Natural killer cell (primary cell): Measurements from ENCODE around the gene PKMYT1. TPM values are rescaled to one million over a fixed set of nuclear protein-coding genes. Genes with fewer than 3 reads are reported as not detected.
A peak's percentile ranks its signal among the peaks of the same experiment; 100 is the strongest.

ENCODE experiments used
- ATAC-seq, 3 donors: fragments of 150-1000 bp in 2 of 3; fragments of 200-7000 bp in 1 of 3; cut with Tn5 transposase; 1 replicate in 1 of 3; 2 replicates in 2 of 3; pipeline ENCODE4 v1.10.0; 2021; ENCODE audit warnings: mild to moderate bottlenecking in 2 of 3, moderate library complexity in 2 of 3
- DNase-seq, 2 donors: peaks; one replicate each; pipeline versions ENCODE4 v3.0.0 to v3.0.0-alpha.2; 2013 to 2021; ENCODE audit warnings: mixed read lengths in 1 of 2
- H3K27ac ChIP-seq: one replicate; pipeline ENCODE4 v1.5.1; 2013; ENCODE audit warnings: mild to moderate bottlenecking, low read length
- H3K27me3 ChIP-seq: one replicate; pipeline ENCODE4 v1.6.1; 2013; ENCODE audit warnings: low read length; ENCODE audit not compliant: control insufficient read depth, insufficient read depth
- H3K36me3 ChIP-seq: one replicate; pipeline ENCODE4 v1.6.1; 2013; ENCODE audit warnings: low read length; ENCODE audit not compliant: control insufficient read depth, insufficient read depth
- H3K4me1 ChIP-seq: one replicate; pipeline ENCODE4 v1.6.1; 2013; ENCODE audit warnings: low read length; ENCODE audit not compliant: control insufficient read depth, insufficient read depth
- H3K4me3 ChIP-seq: one replicate; pipeline ENCODE4 v1.5.1; 2013; ENCODE audit warnings: low read length
- H3K9me3 ChIP-seq: one replicate; pipeline ENCODE4 v1.6.1; 2013; ENCODE audit warnings: low read length; ENCODE audit not compliant: control insufficient read depth, insufficient read depth
- H3K27ac Mint-ChIP-seq, 2 donors: one replicate each; pipeline ENCODE4 v1.8.0; 2022; ENCODE audit warnings: mild to moderate bottlenecking in 2 of 2, mixed read lengths in 2 of 2, moderate library complexity in 1 of 2
- H3K27me3 Mint-ChIP-seq, 2 donors: one replicate each; pipeline ENCODE4 v1.8.0; 2022; ENCODE audit warnings: low read depth in 2 of 2, mixed read lengths in 2 of 2
- H3K36me3 Mint-ChIP-seq: one replicate; pipeline ENCODE4 v1.8.0; 2022; ENCODE audit warnings: mixed read lengths
- H3K4me1 Mint-ChIP-seq, 2 donors: one replicate each; pipeline ENCODE4 v1.8.0; 2022; ENCODE audit warnings: mixed read lengths in 2 of 2
- H3K4me3 Mint-ChIP-seq: one replicate; pipeline ENCODE4 v1.8.0; 2022; ENCODE audit warnings: mild to moderate bottlenecking, moderate library complexity, mixed read lengths
- H3K9me3 Mint-ChIP-seq, 2 donors: one replicate each; pipeline ENCODE4 v1.8.0; 2022; ENCODE audit warnings: mixed read lengths in 2 of 2
- WGBS: methylation state at CpG from one replicate; pipeline ENCODE4 v1.1.7; 2013; ENCODE audit warnings: missing lambda C conversion rate; ENCODE audit not compliant: insufficient coverage; 5-methylcytosine and 5-hydroxymethylcytosine counted together
- intact Hi-C: fragments of 100-400 bp; cut with micrococcal nuclease; formaldehyde crosslinking; loops from one replicate; pipeline ENCODE4 v1.14.2; 2022
- total RNA-seq, 4 donors: library from RNA; stranded (reverse); fragments of 120-200 nt in 1 of 4; gene quantifications; one replicate each; pipeline versions ENCODE4 v1.2.3 to v1.2.4, GENCODE V29; 2013 to 2022
- TF ChIP-seq, protein P1 (sequence below): fragments of 200-600 bp; IDR thresholded peaks from one replicate; pipeline ENCODE4 v1.8.0; 2022; ENCODE audit warnings: antibody characterized with exemption

The PKMYT1 gene
- total RNA-seq, 3 donors from 2014 or later (not counting 1 experiment from before 2014, with no cell fraction given) = 2.6 to 5.9 (median 3.5) TPM

DNA sequence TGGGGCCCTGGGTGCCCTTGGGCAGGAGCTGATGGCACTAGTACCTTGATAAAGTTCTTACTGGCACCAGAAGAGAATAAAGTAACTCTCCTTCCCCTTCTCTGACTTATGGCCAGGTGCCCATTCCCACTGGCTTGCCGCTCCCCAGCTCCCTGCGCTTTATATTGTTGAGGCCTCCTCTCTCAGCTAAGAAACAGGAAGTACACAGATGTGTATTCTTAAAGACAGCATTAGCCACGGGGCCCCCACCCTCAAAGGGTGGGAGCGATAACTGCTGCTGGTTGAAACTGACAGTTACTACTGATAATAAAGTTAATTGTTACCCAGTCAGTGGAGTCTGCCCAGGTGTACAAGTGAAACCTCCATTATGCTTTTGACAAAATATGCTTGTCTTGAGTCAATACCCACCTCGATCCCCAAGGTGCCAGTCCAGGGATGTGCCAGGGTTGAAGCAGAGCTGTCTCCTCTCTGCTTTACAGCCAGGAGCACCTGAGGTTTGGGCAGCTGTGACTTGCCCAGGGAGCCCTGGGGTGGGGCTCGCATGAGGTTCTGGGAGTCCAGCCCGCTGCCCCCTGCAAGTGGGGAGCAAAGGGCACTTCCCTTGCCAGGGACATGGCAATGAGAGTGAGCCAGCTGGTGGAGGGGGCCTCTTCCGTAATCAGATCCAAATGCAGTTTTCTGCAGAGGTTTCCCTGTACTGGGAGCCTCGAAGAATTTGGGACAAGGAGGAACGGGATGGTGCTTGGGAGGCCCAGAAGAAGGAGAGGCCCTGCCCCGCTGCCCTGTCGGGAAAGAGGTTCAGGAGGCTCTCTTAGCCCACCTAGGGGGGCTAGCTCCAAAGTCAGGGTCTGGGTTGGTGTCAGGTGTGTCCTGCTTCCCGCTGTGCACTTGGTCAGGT lies 27.1 kb upstream of the PKMYT1 start:
- ATAC-seq = no peak
- no peaks in the 10 kb centered on the region for H3K36me3 ChIP-seq
- no peaks in the 10 kb centered on the region for H3K36me3 Mint-ChIP-seq
- H3K9me3 ChIP-seq = no peaks in the 10 kb centered on the region
- peaks cover 34% of the 10 kb centered on the region for H3K4me1 ChIP-seq
- WGBS = 39% methylated on average over 13 of the region's 13 CpGs
- no peak overlapping the region for H3K4me3 ChIP-seq
- peak in 1 of 2 donors; percentile 18 for DNase-seq
- no peaks in the 10 kb centered on the region for H3K27me3 ChIP-seq
- no peak overlapping the region for H3K27ac Mint-ChIP-seq
- intact Hi-C loops = no loop called here
- peaks cover 5 to 25% of the 10 kb centered on the region in 2 donors for H3K4me1 Mint-ChIP-seq
- H3K4me3 Mint-ChIP-seq = peak overlapping the region; percentile 59
- H3K9me3 Mint-ChIP-seq = no peaks in the 10 kb centered on the region
- peaks cover 0 to 3% of the 10 kb centered on the region in 2 donors for H3K27me3 Mint-ChIP-seq
- H3K27ac ChIP-seq = no peak overlapping the region
- TF ChIP-seq, protein P1, sequence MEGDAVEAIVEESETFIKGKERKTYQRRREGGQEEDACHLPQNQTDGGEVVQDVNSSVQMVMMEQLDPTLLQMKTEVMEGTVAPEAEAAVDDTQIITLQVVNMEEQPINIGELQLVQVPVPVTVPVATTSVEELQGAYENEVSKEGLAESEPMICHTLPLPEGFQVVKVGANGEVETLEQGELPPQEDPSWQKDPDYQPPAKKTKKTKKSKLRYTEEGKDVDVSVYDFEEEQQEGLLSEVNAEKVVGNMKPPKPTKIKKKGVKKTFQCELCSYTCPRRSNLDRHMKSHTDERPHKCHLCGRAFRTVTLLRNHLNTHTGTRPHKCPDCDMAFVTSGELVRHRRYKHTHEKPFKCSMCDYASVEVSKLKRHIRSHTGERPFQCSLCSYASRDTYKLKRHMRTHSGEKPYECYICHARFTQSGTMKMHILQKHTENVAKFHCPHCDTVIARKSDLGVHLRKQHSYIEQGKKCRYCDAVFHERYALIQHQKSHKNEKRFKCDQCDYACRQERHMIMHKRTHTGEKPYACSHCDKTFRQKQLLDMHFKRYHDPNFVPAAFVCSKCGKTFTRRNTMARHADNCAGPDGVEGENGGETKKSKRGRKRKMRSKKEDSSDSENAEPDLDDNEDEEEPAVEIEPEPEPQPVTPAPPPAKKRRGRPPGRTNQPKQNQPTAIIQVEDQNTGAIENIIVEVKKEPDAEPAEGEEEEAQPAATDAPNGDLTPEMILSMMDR = no peak

DNA sequence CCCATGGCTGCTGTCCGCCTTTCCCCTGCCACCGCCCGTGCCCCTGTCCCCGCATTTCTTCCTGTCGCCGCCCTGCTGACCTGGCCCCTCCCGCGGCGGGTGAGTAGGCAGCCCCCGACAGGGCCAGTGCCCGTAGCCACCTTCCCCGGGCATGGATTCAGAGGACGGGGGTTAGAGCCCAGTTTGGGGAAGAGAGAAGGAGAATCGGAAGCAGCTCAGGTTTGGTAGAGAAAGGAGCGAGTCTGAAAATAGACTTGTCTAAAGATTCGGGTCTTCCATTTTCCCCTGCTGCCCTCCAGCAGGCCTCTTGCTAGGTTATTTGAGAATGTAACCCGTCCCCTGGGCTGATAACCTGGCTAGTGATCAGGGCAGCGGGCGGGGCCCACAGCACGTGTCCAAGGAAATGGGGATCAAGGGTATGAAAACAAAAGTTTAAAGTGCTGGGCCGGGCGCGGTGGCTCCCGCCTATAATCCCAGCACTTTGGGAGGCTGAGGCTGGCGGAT lies 24.6 kb upstream of the PKMYT1 start:
- Mint-ChIP-seq H3K4me3 (peak overlapping the region; percentile 78), H3K27me3 (peaks cover 0 to 3% of the 10 kb centered on the region in 2 donors), H3K9me3 (no peaks in the 10 kb centered on the region), H3K4me1 (peaks cover 5 to 25% of the 10 kb centered on the region in 2 donors), H3K27ac (no peak overlapping the region), H3K36me3 (no peaks in the 10 kb centered on the region)
- Histone ChIP-seq H3K9me3 (no peaks in the 10 kb centered on the region), H3K27me3 (no peaks in the 10 kb centered on the region), H3K27ac (no peak overlapping the region), H3K4me3 (peak overlapping the region; percentile 3), H3K36me3 (no peaks in the 10 kb centered on the region), H3K4me1 (peaks cover 34% of the 10 kb centered on the region)
- 21% methylated on average over 24 of the region's 25 CpGs for WGBS
- intact Hi-C loops = loop anchor here (2.0 kb wide), 1 partner anchor 24 kb away; no protein-coding TSS in a partner anchor
- ATAC-seq (no peak), DNase-seq (peak in 1 of 2 donors; percentile 28)
- TF ChIP-seq, protein P1 = no peak

DNA sequence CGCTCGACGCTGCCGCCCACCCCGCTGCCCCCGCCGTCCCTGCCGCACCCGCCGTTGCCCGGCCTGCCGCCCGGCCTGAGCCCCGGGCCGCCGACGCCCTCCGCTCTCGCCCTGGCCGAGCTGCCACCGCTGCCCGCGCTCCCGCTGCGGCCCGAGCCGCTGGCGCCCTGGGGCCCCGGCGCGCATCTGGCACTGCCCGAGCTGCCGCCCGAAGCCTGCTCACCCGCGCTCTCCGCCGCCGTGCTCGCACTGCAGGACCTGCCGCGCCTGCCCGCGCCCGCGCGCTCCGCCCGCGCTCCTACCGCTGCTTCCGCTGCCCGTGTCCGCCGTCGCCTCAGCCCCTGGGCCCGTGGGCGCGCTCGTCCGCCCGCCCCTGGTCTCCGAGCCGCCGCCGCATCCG lies 24.1 kb upstream of the PKMYT1 start:
- Mint-ChIP-seq H3K4me1 (peaks cover 5 to 25% of the 10 kb centered on the region in 2 donors), H3K36me3 (no peaks in the 10 kb centered on the region), H3K9me3 (no peaks in the 10 kb centered on the region), H3K4me3 (peak overlapping the region; percentile 78), H3K27me3 (peaks cover 0 to 3% of the 10 kb centered on the region in 2 donors), H3K27ac (no peak overlapping the region)
- DNase-seq (peak in 1 of 2 donors; percentile 39), ATAC-seq (peak; percentile 8 to 10 (median 9))
- Histone ChIP-seq H3K4me3 (no peak overlapping the region), H3K27me3 (no peaks in the 10 kb centered on the region), H3K36me3 (no peaks in the 10 kb centered on the region), H3K4me1 (peaks cover 34% of the 10 kb centered on the region), H3K9me3 (no peaks in the 10 kb centered on the region), H3K27ac (no peak overlapping the region)
- intact Hi-C loops = loop anchor here (2.0 kb wide), 1 partner anchor 24 kb away; no protein-coding TSS in a partner anchor
- TF ChIP-seq, protein P1 = no peak
- WGBS = under 1% methylated on average over 67 of the region's 67 CpGs
